Activated gamma-delta T cell (primary cell): ENCODE measurements around the gene FAM13A.

ENCODE experiments used
- DNase-seq: peaks from one replicate; lab custom pipeline; 2025; lab: John Stamatoyannopoulos, UW

FAM13A gene

DNA sequence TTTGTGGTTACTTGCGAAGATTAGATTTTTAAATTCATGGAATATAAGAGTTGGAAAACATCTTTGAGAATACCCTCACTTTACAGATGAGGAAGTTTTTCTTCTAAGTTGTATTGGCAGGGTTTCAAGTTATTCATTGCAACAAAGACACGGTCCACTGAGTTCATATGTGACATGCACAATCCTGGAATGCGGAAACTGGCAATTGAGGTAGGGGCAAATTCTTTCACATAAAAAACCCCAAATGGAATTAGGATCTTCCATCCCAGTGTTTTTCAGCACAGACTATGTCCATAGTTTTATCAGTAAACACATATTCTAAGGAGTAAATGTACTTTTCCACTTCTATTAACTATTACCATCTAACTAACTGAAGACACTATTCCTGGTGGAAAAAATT is 277.6 kb downstream of the FAM13A start:
- DNase-seq = no peak

DNA sequence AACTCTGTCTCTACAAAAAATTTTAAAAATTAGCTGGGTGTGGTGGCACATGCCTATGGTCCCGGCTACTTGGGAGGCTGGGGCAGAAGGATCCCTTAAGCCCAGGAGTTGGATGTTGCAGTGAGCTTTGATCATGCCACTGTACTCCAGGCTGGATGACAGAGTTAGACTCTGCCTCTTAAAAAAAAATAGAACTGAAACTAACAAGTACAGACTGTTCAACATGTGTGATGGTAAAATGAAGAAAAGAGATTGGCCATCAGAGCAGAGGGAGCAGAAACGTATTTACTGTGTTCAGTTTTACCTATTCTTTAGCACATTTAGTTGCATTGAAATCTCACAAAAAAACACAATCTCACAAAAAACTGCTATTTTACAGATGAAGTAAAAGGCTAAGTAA is 281.5 kb downstream of the FAM13A start:
- DNase-seq = no peak

DNA sequence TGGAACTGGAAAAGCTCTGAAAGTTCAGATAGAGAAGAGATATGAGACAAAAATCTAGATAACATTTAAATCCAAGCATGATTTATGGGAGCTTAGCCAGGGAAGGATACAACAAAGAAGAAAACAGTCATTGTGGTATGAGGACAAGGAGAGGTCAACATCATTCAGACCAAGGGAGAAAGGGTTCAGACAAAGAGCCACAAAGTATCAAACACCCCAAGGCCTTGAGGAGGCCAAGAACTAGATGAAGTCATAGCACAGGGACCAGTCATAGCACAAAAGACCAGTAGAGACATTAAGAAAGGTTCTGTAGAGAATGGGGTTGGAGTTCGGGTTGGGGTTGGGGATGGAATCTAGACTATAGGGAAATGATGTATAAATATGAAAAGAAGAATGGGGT is 282.0 kb downstream of the FAM13A start:
- DNase-seq = no peak

DNA sequence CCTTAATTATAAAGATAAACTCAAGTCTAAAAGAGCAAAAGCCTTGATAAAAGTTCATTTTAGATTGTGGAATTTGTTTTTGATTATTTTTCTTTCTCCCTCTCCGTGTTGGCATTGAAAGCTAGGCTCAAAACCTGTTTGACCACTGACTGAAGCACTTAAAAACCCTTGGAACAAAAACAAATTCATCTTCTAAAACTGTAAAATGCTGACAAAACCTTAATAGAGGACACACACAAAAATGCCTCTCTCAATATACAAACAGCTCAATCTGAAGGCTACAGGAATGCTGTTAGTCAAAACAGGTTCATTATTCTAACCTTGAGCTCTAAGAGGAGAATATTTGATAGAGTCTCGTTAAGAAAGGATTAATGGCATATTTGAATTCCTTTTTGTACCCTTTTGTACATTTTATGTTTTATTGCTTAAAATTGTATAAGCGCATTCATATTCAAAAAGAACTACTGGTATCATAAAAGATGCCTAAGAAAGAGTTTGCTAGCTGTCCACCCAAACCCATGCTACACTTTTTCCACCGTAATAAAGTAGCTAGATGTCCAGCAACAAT is 285.0 kb downstream of the FAM13A start:
- DNase-seq = no peak

DNA sequence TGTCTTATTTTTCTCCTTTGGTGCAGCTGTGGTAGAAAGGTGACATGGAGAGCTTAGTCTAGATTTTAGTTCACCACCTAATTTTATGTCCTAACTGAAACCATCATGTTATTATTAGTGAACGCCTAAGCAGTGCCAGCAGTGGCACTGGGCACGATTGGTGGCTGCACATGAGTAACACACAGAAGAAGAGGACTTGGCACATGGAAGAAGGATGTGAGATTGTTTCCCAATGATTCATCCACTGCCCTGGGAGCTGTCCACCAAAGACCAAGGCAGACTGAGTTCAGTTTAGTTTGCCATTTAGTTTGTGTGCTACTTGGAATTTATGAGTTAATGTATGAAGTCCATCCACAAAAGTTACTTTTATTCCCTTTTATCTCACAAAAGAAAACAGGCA is 291.3 kb downstream of the FAM13A start:
- no peak for DNase-seq

DNA sequence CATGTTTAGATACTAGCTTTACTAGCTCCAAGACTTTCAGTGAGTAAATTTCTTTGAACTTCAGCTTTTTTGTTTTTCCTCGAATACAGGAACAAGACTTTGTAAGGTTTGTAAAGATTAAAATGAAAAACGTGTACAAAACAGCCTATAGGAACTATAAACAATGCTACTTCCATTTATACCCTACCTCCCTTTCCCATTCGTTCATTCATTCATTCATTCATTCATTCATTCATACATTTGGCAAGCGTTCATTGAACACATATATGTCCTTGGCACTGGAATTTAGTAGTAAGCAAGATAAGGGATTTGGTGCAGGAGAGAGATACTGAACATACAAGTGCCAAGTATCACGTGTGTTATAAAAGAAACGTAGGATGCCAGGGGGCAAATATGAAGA is 293.9 kb downstream of the FAM13A start:
- no peak for DNase-seq

DNA sequence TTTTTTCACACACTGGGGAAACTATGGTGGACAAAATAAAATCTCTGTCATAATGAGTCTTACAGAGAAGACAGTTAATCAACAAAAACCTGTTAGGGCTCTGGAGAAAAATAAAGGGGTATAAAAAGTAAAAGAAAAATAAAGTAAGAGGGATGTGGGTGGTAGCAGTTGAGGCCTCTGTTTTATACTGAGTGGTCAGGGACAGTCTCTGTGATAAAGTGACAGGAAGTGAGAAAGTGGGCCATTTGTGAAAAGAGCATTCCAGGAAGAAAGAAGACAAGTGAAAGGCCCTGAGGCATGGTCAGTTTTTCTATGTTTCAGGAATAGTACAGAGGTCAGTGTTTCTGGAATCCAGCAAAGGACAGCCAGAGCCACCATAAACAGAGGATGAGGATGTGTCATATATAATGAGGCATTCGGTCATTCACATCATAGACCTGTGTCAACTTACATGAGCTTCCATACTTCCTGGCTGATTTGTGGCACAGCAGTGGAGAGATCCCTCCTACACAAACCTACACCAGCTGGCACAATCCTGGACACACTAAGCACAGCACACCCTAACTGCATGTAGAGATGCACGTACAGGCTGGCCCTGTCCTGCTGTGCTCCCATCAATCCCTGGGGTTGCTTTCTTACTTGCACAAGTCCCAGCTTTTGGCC is 295.0 kb downstream of the FAM13A start:
- DNase-seq = no peak

DNA sequence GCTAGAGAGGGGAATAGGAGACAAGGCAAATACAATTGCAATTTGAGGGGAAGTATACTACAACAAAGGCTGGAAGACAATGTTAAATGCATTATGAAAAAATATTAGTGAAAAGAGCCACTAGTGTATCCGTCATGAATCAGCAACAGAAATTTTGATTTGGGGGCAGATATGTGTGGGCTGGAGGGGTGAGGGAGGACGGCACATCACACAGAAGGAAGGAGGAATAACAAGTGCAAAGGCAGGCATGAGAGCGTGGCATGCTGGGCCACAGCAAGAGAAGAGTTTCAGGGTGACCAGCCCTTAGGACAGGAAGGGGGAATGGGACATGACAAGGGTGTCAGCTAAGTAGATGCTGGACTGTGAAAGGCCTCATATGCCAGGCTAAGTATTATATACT is 295.6 kb downstream of the FAM13A start:
- no peak for DNase-seq

DNA sequence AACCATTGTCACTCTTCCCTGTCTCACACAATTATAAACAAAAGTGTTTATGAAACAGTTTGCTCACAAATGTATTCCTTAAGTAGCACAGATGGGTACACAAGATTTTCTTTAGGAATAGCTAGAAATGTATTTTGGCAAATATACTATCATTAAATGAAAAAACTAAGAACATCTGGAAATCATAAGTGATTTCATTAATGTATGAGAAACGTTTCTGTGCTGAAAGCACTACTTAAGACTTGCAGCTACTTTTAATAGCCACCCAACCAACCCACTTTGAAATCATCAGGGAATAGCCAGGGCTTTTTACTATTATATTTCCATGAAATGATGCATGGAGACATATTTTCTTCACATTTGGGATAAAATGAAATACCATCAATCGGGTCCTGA is 297.1 kb downstream of the FAM13A start:
- DNase-seq = no peak

DNA sequence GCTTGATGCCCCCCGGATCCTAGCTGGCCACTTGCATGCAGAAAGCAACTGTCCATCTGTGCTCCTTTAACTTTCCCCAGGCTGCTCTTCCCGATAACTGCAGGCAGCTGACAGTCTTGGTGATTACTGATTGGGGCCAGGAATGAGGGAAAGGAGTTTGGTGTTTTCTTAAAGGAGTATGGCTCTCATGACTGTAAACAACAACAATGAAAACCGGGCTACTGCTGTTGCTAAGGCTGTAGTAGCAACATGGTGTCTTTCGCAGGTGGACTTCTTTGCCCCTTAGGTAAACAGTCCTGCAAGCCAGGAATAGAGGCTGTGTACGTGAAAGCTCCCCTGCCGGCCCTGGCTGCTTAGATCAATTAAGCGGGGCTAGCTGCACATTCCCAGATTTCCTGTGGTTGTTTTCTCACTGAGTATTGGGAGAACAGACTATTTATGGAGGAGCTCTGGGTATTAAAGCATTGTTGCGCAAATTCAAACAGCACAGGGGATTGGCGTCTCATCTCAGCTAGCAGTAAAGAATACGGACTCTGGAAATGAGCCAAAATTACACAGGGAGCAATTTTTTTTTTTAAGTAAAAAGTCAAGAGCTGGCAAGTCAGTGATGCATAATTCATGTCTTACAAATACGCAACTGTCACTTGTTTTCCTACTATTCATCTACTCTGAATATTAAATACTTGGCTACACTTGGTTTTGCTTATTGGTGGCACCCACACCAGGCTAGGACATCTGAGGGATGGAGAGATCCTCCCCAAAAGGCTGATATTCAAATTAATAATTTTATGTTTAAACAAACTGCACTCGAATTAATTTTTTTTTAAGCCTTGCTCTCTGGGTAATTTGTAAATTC is 297.7 kb downstream of the FAM13A start:
- no peak for DNase-seq

DNA sequence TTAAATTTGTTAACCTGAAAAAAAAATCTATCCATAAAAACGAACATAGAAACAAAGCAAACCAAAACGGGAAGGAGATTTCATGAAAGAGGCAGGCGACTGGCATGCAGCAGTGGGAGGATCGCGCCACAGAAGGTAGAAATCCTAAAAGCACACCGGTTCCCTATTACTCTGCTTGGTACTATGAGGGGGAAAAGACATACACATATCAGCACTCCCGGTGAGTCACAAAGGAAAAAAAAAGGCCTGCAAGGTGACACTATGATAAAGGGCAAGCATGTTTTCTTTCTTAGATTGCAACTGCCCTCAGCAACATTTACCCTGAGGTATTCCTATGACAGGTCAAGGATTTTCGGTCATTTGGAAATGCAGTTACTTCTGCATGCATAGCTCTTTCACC is 298.7 kb downstream of the FAM13A start:
- DNase-seq = no peak

DNA sequence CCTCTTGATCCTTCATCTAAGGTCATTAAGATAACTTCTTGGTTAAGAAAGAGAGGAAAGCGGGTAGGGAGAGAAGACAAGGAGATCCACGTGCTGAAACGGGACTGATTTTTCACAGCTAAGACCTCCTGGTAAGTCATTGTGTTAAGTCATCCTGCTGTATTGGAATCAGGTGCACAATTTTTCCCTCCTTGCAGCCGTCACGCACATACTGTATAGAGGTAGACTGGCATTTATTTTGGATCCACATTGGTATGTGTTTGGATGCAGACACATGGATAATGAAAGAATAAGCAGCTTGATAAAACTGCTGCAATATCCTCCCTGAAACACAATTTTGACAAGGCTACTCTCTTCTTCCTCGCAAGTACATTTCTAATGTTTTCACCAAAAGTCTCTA is 299.2 kb downstream of the FAM13A start:
- no peak for DNase-seq

DNA sequence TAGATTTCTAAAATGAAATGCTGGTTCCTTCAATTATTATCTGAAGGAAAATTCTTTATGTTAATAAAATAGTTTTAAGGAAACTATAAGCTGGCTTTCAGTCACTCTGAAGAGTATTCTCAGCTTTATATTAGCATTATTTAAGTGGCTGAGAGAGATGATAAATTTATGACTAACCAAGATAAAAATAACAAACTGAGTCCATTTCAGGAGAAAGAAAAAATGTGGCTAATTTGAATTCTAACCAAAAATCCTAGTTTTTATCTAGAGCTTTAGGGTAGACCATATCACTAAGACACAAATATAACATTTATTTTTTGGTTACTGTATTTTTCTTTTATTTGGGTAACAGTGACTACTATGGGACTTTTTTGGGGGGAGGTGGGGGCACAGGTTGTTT is 299.9 kb downstream of the FAM13A start:
- no peak for DNase-seq

DNA sequence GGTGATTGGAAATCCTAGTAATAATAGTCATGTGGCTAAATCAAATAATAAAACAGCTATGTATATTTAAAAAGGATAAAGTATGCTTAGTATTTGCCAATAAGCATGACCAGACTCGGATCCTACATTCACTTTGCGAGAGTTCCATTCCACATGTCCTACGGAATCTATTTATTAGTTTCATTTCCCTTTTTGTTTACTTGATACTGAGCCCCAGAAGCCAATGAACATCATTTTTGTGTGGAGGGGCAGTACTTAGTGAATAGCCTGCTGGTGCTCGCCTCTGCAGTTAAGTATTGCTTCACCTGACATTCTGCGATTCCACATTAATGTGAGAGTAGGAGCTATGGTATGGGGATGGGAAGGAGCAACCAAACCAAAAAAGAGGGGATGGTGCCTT is 300.8 kb downstream of the FAM13A start:
- no peak for DNase-seq

DNA sequence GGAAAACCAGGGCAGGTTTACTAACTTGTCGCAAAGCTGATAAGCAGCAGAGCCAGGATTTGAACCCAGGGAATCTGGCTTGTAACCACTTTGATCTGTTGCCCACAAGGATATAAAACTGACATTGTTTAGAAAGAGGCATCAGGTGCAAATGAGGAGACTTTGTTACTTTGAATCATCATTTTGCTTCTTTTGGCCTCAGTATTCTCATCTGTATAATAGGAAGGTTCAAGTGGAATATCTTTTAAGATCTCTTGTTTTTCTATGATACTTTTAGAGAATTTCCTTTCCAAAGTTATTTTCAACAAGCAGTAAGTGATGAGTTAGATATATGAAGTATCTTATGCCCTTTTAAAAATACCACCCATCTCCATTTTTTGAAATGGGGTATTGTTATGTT is 301.5 kb downstream of the FAM13A start:
- DNase-seq = no peak

DNA sequence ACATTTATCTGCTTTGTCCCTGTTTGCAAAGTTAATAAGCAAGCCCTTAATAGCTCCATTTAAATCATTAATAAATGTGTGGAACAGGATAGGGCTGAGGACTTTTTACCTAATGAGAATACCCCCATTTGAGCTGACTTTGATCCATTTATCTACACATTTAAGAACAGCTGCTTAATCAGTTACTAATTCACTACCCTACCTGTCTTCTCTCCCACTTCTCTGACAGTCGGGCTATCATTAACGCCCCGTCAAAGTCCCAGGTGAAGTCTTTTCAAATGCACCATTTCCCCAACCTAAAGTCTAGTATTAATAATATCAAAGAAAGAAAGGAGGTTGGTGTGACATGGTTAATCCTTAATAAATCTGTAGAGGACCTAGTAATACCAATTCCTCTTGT is 302.2 kb downstream of the FAM13A start:
- DNase-seq = no peak

DNA sequence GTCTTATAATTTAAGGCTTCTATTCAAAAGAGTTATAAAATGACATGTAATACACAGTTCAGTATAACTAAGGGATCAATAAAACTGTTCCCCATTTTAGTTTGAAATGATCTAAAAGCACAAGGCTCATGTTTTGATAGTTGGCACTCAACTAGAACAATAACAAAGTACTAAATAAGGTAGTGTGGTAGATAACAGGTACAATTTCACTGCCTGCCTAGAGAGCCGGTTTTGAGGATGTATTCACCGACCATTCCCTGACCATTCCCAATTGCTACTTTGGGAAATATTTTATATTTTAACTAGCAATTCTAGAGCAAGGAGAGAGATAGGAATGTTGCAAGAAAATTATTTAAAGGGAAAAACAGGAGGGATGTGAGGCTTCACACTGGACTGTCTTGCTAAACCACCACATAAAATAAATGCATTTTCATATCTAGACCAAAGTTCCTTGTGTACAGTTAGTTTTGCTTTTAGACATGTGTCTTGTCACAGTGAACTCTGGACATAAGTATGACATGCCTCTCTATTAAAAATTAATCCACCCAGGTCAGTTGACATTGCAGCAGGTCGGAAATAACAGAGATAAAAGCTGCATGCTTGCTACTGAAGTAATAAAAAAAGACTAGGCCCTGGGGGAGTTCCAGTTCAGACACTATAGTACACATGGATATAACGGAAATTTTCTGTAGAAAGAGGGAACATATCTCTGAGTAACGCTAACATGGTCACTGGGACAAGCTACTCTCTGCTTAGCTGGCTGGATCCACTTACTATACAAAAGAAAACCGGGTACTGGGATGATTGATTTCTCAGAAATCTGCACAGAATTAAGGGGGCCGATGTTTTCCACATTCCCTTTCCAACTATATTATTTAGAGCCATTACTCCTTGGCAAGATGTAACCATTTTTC is 303.1 kb downstream of the FAM13A start:
- DNase-seq = no peak

DNA sequence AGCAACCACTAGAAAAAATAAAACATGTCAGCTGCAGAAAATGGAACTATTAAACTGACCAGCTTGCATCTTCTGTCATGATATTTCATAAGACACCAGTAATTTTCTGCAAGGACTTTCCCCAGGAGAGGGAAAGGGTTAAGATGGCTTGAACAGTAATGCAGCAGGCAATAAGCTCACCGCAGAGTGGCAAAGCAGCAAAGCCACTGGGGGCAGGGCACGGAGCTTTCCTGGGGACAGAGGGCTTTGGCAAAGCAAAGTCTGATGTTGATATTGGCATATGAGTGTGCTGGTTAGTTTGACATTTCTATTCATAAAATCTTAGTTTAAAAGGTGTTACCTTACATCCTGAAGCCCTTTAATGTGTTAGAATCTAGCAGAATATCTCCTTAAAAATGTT is 304.2 kb downstream of the FAM13A start:
- DNase-seq = no peak

DNA sequence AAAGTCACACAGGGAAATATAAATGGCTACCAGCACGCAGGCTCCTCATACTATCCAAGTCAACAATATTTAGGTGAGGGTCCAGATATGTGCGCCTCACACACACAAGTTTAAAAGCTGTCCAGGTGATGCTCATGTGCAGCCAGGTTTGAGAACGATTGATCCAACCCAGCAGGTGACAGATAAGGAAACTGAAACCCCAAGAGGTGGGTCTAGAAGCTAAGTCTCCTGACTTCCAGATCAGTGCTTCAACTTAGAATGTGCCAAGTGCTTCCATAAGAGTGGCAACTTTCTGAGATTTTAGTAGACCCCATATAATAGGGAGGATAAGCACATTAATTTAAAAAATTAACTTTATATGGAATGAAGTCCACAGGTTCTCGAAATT is 304.9 kb downstream of the FAM13A start:
- DNase-seq = no peak

DNA sequence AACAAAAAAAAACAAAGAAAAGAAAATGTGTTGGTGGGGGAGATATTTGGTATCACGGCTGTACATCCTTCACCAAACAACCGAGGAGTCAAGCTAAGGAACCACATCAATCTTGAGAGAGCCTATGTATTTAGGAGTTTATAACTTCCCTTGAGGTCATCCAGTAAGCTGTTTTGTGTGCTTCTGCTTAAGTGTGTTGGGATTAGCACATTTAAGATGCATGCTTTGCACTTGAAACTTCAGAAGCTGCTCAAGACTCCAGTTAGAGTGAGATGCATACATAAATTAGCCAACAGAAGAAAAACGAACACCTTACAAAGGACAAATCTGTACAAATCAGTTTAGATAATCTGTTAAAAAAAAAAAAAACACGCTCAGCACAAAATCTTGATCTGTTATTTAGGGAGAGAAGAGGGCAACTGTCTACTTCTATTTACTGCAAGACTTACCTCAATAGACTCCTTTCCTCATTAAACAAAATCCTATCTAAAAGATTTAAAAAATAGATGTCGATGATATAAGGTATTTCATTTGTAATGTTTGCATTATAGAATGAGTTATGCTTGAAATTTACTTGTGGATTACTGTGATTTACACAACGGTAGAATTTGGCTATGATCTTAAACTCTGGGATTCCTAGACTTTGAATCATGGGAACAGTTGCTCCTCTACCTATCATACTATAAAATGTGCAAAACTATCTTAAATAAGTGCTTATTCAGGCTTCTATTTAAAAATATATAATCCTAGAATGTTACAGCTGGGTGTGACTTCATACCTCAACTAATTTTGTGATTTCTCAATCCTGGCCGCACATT is 305.5 kb downstream of the FAM13A start:
- no peak for DNase-seq

DNA sequence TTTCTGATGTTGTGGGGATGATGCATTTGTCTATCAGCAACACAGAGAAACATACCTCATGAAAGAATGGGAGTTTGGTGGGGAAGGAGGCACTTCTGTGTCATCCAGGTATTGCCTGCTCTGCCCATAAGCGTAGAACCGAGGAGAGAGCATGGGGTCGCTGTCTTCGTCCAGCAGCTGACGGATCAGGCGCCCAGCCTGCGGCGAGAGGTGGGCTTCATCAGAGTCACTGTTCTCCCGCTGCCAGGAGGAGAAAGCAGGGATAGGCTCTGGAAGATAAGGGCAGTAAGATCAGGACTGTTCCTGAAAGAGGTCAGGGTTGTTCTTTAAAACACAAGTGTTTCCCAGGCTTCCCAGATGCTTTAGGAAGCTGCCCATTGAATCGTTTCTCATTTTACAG is 306.6 kb downstream of the FAM13A start:
- DNase-seq = no peak
